Colonic mucosa (tissue), 4 donors: ENCODE measurements around the gene EPC1. TPM values are rescaled to one million over a fixed set of nuclear protein-coding genes. Genes with fewer than 3 reads are reported as not detected.
"Not testable (repeated sequence)": the region's sequence is repeated elsewhere in the genome, so short reads cannot be mapped to it uniquely, and the experiment has no call there.

Source experiments
- DNase-seq: peaks from one replicate; pipeline ENCODE4 v3.0.0-alpha.2; 2020
- H3K27ac ChIP-seq: fragments of 200-600 bp; one replicate; pipeline ENCODE4 v1.8.0; 2021
- H3K27me3 ChIP-seq: fragments of 200-600 bp; one replicate; pipeline ENCODE4 v1.8.0; 2021
- H3K36me3 ChIP-seq: fragments of 200-600 bp; one replicate; pipeline ENCODE4 v1.8.0; 2021
- H3K4me1 ChIP-seq: fragments of 200-600 bp; one replicate; pipeline ENCODE4 v1.8.0; 2021; ENCODE audit warnings: mild to moderate bottlenecking
- H3K4me3 ChIP-seq: fragments of 200-600 bp; one replicate; pipeline ENCODE4 v1.8.0; 2021
- H3K9ac ChIP-seq, 2 donors: one replicate each; pipeline ENCODE4 v1.7.0; 2013; ENCODE audit warnings: control low read depth in 2 of 2, low read depth in 2 of 2, low read length in 2 of 2
- H3K9me3 ChIP-seq: fragments of 200-600 bp; one replicate; pipeline ENCODE4 v1.8.0; 2021
- intact Hi-C: fragments of 100-400 bp; cut with DNase I; formaldehyde crosslinking; loops from one replicate; pipeline ENCODE4 v1.14.1; 2022
- total RNA-seq, 2 donors: library from RNA; stranded (reverse); fragmentation: NEBNext Ultra II Directional in 1 of 2; extraction: Animal tissue kit (Norgen Biotek cat#: 25700) in 1 of 2; gene quantifications; one replicate each; pipeline ENCODE4 v1.2.1, GENCODE V29; 2021
- TF ChIP-seq, protein P1 (sequence below): fragments of 200-600 bp; IDR thresholded peaks from one replicate; pipeline ENCODE4 v1.8.0; 2022; ENCODE audit warnings: antibody characterized with exemption, mild to moderate bottlenecking
- donor health status: healthy.
- donor health status: DM: no; HTN: no; CAD: no.
- donor health status: DM: no; HTN: no; CAD: no.

Gene EPC1, protein sequence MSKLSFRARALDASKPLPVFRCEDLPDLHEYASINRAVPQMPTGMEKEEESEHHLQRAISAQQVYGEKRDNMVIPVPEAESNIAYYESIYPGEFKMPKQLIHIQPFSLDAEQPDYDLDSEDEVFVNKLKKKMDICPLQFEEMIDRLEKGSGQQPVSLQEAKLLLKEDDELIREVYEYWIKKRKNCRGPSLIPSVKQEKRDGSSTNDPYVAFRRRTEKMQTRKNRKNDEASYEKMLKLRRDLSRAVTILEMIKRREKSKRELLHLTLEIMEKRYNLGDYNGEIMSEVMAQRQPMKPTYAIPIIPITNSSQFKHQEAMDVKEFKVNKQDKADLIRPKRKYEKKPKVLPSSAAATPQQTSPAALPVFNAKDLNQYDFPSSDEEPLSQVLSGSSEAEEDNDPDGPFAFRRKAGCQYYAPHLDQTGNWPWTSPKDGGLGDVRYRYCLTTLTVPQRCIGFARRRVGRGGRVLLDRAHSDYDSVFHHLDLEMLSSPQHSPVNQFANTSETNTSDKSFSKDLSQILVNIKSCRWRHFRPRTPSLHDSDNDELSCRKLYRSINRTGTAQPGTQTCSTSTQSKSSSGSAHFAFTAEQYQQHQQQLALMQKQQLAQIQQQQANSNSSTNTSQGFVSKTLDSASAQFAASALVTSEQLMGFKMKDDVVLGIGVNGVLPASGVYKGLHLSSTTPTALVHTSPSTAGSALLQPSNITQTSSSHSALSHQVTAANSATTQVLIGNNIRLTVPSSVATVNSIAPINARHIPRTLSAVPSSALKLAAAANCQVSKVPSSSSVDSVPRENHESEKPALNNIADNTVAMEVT
- 10 to 100 TPM; 24.5 to 30.9 TPM for total RNA-seq

DNA sequence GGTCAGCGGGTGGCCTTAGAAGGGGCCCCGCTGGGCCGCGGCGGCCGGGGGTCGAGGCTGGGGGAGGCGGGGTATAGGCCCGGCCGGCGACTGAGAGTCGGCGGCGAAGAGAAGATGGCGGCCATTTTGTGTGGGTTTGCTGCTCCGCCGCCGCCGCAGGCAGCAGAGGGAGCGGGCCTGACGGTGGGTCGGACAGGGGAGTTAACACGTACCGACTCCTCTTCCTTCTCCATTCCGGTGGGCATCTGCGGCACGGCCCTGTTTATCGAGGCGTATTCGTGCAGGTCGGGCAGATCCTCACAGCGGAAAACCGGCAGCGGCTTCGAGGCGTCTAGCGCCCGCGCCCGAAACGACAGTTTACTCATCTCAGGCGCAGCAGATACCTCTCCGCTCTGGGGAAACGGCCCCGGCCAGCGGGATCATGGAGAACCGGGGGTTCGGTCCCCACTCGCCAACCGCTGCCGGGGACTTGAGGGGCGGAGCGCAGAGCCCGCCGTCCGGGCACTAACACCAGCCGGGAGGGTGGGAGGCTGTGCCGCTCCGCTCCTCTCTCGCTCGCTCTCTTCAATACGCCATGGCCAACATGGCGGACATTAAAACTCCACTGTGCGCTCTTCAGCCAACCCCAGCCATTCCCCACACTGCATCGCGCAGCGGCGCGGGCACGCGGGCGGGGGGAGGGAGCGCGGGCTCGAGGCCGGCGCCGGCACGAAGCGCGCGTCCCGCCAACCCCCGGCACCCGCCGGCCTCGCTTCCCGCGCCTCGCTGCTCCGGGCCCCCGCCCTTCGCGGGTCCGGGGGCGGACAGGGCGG, at the start of gene EPC1:
Gene EPC1 (minus strand): TSS at position 608 of the 812 bp plus-strand sequence. CDS start 243 bp downstream, at position 365.
- DNase-seq, result peak; percentile 89
- Histone ChIP-seq H3K27me3 (no peaks in the 10 kb centered on the region), H3K27ac (peak within 1 kb of the TSS; percentile 100), H3K9ac (peak within 1 kb of the TSS; percentile 99 to 100), H3K9me3 (no peaks in the 10 kb centered on the region), H3K36me3 (no peaks in the 10 kb centered on the region), H3K4me3 (peak within 1 kb of the TSS; percentile 84), H3K4me1 (peaks cover 10% of the 10 kb centered on the region)
- intact Hi-C loops, result loop anchor here (5.0 to 10.0 kb wide), 2 partner anchors 89 to 152 kb away; no protein-coding TSS in a partner anchor
- TF ChIP-seq, protein P1, sequence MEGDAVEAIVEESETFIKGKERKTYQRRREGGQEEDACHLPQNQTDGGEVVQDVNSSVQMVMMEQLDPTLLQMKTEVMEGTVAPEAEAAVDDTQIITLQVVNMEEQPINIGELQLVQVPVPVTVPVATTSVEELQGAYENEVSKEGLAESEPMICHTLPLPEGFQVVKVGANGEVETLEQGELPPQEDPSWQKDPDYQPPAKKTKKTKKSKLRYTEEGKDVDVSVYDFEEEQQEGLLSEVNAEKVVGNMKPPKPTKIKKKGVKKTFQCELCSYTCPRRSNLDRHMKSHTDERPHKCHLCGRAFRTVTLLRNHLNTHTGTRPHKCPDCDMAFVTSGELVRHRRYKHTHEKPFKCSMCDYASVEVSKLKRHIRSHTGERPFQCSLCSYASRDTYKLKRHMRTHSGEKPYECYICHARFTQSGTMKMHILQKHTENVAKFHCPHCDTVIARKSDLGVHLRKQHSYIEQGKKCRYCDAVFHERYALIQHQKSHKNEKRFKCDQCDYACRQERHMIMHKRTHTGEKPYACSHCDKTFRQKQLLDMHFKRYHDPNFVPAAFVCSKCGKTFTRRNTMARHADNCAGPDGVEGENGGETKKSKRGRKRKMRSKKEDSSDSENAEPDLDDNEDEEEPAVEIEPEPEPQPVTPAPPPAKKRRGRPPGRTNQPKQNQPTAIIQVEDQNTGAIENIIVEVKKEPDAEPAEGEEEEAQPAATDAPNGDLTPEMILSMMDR, result no peak

DNA sequence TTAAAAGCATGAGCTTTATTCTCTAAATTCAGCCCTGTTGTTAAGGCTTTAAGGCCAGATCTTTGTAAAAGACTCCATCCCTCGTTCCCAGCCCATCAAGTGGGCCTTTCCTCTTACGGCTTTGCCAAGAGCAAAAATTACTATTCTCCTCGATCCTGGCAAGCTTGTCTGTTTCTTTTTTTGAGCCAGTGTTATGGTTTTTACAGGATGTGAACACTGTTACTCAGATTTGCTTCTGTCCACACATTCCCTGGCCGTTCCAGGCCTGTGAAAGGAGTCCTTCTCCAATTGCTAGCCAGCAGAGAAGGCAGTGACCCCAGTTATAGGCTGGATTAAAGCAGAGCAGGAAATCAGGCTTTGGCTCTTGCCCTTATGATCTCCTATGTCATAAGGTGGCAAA, 47.0 kb upstream of the EPC1 start:
- intact Hi-C loops, result no loop called here
- H3K27ac ChIP-seq, result no peak overlapping the region
- no peaks in the 10 kb centered on the region for H3K9me3 ChIP-seq
- no peaks in the 10 kb centered on the region for H3K4me1 ChIP-seq
- no peaks in the 10 kb centered on the region for H3K27me3 ChIP-seq
- no peak overlapping the region for H3K9ac ChIP-seq
- no peaks in the 10 kb centered on the region for H3K36me3 ChIP-seq
- H3K4me3 ChIP-seq, result no peak overlapping the region
- DNase-seq, result no peak
- TF ChIP-seq, protein P1, result no peak

DNA sequence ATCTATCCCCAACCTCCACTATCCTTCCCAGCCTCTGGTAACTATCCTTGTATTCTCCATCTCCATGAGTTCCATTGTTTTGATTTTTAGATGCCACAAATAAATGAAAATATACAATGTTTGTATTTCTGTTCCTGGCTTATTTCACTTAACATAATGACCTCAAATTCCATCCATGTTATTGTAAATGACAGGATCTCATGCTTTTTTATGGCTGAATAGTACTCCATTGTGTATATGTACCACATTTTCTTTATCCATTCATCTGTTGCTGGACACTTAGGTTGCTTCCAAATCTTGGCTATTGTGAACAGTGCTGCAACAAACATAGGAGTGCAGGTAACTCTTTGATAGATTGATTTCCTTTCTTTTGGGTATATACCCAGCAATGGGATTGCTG, 45.3 kb upstream of the EPC1 start:
- H3K4me3 ChIP-seq, DNase-seq, H3K9me3 ChIP-seq, H3K27me3 ChIP-seq, intact Hi-C loops, H3K36me3 ChIP-seq, H3K4me1 ChIP-seq, H3K27ac ChIP-seq, H3K9ac ChIP-seq: not testable (repeated sequence)

DNA sequence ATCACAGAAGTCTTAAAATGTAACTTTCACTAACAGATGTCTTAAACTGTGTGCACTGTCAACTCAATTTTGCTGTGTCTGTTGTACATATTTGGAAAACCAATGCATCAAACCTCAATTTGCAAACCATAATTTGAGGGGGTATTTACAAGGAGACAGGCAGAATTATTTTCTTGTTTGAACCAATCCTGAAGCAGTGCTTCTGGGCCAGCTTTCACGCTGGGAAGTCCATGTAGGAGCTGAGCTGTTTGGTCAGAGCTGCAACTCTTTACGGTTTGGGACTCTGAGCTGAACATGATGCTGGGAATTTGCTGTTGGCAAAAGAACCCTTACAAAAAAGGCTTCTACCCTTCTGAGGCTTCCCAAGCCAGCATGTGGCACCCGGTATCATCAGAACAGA, 43.2 kb upstream of the EPC1 start:
- intact Hi-C loops, result no loop called here
- H3K36me3 ChIP-seq, result no peaks in the 10 kb centered on the region
- H3K27me3 ChIP-seq, result no peaks in the 10 kb centered on the region
- H3K27ac ChIP-seq, result no peak overlapping the region
- H3K9me3 ChIP-seq, result no peaks in the 10 kb centered on the region
- TF ChIP-seq, protein P1, result no peak
- H3K4me1 ChIP-seq, result no peaks in the 10 kb centered on the region
- H3K9ac ChIP-seq, result no peak overlapping the region
- no peak overlapping the region for H3K4me3 ChIP-seq
- no peak for DNase-seq

DNA sequence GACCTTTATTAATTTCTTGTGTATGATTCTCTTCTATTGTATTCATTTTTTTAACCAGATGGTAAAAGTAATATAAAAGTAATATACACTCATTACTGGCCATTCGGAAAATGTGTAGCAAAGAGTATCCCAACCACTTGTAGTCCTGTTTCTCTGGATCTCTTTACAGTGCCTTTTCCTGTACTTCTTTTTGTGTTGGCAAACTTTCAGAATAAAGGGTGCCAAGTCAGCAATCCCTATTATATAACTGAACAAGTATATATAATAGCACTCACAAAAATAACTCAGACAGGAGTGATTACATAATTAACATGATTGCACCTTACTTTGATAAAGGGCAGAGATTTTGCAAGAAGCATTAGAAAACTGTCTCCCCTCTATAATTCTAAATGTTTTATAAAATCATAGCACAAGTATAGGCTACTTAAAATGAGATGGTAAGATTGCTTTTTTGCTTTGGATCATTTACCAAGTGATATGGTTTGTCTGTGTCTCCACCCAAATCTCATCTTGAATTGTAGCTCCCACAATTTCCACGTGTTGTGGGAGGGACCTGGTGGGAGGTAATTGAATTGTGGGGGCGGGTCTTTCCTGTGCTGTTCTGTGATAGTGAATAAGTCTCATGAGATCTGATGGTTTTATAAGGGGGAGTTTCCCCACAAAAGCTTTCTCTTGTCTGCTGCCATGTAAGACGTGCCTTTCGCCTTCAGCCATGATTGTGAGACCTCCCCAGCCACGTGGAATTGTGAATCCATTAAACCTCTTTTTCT, 41.5 kb upstream of the EPC1 start:
- Histone ChIP-seq H3K9ac (no peak overlapping the region), H3K27ac (no peak overlapping the region), H3K36me3 (no peaks in the 10 kb centered on the region), H3K9me3 (no peaks in the 10 kb centered on the region), H3K4me1 (no peaks in the 10 kb centered on the region), H3K27me3 (no peaks in the 10 kb centered on the region), H3K4me3 (no peak overlapping the region)
- no peak for DNase-seq
- intact Hi-C loops, result no loop called here
- TF ChIP-seq, protein P1, result no peak
